ENCODE data around the gene TDRD9. TPM values are rescaled to one million over a fixed set of nuclear protein-coding genes. Genes with fewer than 3 reads are reported as not detected.

TDRD9 gene
- 1 to 10 TPM; 3.1 to 7.9 (median 5.1) TPM for total RNA-seq

GRCh38 chr14:103928011-103928890 lies at the start of gene TDRD9:
Gene TDRD9, plus strand, starts transcription at chr14:103928456. Its CDS starts 54 bp downstream, at chr14:103928510.
- ATAC-seq (ENCODE audit: low FRiP score in 2 of 2) (no peak), DNase-seq (peak in 1 of 2 donors; percentile 79)
- H3K4me1 ChIP-seq = no peaks in the 10 kb centered on the region
- 82 to 85% methylated on average over 30 to 40 of the region's 97 CpGs for WGBS, 2 donors
- H3K27ac ChIP-seq = no peak within 1 kb of the TSS
- peak within 1 kb of the TSS in 2 of 4 donors; percentile 7 to 16 for H3K4me3 ChIP-seq
- H3K27me3 ChIP-seq = no peaks in the 10 kb centered on the region
- H3K9me3 ChIP-seq = no peaks in the 10 kb centered on the region
- TF ChIP-seq EP300 (IDR thresholded peaks at IDR 0.05) (no peak), POLR2AphosphoS5 (IDR thresholded peaks at IDR 0.05) (no peak), CTCF (IDR thresholded peaks at IDR 0.05) (no peak), POLR2A (IDR thresholded peaks at IDR 0.05) (no peak)
- no peaks in the 10 kb centered on the region for H3K36me3 ChIP-seq

- 47 to 59% methylated on average over 16 of the region's 16 CpGs for WGBS, 2 donors
Measured at GRCh38 chr14:103879118-103879569, 49.1 kb upstream of the TDRD9 start.

GRCh38 chr14:103879570-103880347 lies 48.5 kb upstream of the TDRD9 start:
- DNase-seq (peak; percentile 88 to 93), ATAC-seq (ENCODE audit: low FRiP score in 2 of 2) (peak; percentile 75 to 90)
- Histone ChIP-seq H3K4me3 (peak overlapping the region in 3 of 4 donors; percentile 31 to 45 (median 42)), H3K9me3 (no peaks in the 10 kb centered on the region), H3K4me1 (peaks cover 39 to 43% (median 42%) of the 10 kb centered on the region in 4 donors), H3K27me3 (no peaks in the 10 kb centered on the region), H3K36me3 (no peaks in the 10 kb centered on the region), H3K27ac (peak overlapping the region; percentile 78 to 87 (median 82))
- WGBS, 2 donors = 16 to 20% methylated on average over 8 to 28 of the region's 34 CpGs
- TF ChIP-seq POLR2AphosphoS5 (IDR thresholded peaks at IDR 0.05) (peak in 1 of 2 donors; percentile 13), POLR2A (IDR thresholded peaks at IDR 0.05) (peak in 1 of 4 donors; percentile 63), CTCF (IDR thresholded peaks at IDR 0.05) (no peak)

More at GRCh38 chr14:103879118-103879569, 49.1 kb upstream of the TDRD9 start:
- ATAC-seq (ENCODE audit: low FRiP score in 2 of 2) (no peak), DNase-seq (no peak)
- TF ChIP-seq POLR2AphosphoS5 (IDR thresholded peaks at IDR 0.05) (no peak), POLR2A (IDR thresholded peaks at IDR 0.05) (no peak), CTCF (IDR thresholded peaks at IDR 0.05) (no peak), EP300 (IDR thresholded peaks at IDR 0.05) (no peak)
- no peaks in the 10 kb centered on the region for H3K27me3 ChIP-seq
- peak overlapping the region in 3 of 4 donors; percentile 31 to 45 (median 42) for H3K4me3 ChIP-seq
- H3K27ac ChIP-seq = peak overlapping the region; percentile 78 to 87 (median 82)
- H3K4me1 ChIP-seq = peaks cover 39 to 43% (median 42%) of the 10 kb centered on the region in 4 donors
- no peaks in the 10 kb centered on the region for H3K9me3 ChIP-seq
- no peaks in the 10 kb centered on the region for H3K36me3 ChIP-seq

GRCh38 chr14:103880348-103881267 lies 47.6 kb upstream of the TDRD9 start:
- Histone ChIP-seq H3K27me3 (no peaks in the 10 kb centered on the region), H3K27ac (peak overlapping the region; percentile 78 to 87 (median 82)), H3K36me3 (no peaks in the 10 kb centered on the region), H3K4me1 (peaks cover 39 to 43% (median 42%) of the 10 kb centered on the region in 4 donors), H3K4me3 (peak overlapping the region in 3 of 4 donors; percentile 31 to 45 (median 42)), H3K9me3 (no peaks in the 10 kb centered on the region)
- TF ChIP-seq EP300 (IDR thresholded peaks at IDR 0.05) (no peak), POLR2A (IDR thresholded peaks at IDR 0.05) (no peak), POLR2AphosphoS5 (IDR thresholded peaks at IDR 0.05) (peak in 1 of 2 donors; percentile 11), CTCF (IDR thresholded peaks at IDR 0.05) (no peak)
- peak; percentile 73 to 75 for ATAC-seq (ENCODE audit: low FRiP score in 2 of 2)
- WGBS, 2 donors = 12 to 28% methylated on average over 11 to 21 of the region's 23 CpGs
- DNase-seq = peak; percentile 79 to 80
